Germinal center (tissue), 1 donor: Measurements from ENCODE around the gene R3HDM4.

ENCODE experiments used
- DNase-seq: peaks from one replicate; pipeline ENCODE4 v3.0.0; 2012; ENCODE audit warnings: mixed read lengths, low spot score

R3HDM4 gene

GRCh38 chr19:912181-913079 is 589 bp downstream of the R3HDM4 start:
- peak; percentile 55 for DNase-seq

DNA sequence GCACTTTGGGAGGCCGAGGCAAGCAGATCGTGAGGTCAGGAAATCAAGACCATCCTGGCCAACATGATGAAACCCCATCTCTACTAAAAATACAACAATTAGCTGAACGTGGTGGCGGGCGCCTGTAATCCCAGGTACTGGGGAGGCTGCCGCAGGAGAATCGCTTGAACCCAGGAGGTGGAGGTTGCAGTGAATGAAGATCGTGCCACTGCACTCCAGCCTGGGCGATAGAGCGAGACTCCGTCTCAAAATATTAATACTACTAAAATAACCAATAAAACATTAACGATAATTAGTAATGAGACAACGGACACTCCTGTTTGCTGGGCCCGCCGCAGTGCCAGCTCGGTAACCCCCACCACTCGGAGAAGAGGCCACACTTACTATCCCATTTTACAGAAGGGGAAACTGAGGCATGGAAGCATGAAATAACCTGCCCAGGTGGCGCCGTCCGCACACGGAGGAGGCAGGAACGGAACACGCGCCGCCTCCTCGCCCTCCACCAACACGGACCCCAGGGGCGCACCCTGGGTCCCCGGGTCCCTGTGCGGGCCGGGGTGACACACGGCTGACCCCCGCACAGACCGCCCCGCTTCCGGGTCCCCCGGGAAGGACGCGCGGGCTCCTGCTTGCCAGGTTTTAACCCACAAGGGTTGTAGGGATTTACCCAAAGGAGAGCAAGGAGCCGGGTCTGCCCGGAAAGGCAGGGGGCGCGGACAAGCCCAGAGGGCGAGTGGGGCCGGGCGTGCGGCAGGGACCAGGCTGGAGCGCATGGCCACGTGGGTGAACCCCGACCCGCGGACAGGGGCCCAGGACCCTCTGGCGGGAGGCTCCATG is 1.6 kb downstream of the R3HDM4 start:
- no peak for DNase-seq

- DNase-seq, result peak; percentile 55
Measured at GRCh38 chr19:907183-907853, 5.7 kb downstream of the R3HDM4 start.

- no peak for DNase-seq
Measured at GRCh38 chr19:906480-906879, 6.5 kb downstream of the R3HDM4 start.

GRCh38 chr19:904545-904944 is 8.5 kb downstream of the R3HDM4 start:
- DNase-seq, result no peak

GRCh38 chr19:903266-903797 is 9.7 kb downstream of the R3HDM4 start:
- DNase-seq, result no peak

DNA sequence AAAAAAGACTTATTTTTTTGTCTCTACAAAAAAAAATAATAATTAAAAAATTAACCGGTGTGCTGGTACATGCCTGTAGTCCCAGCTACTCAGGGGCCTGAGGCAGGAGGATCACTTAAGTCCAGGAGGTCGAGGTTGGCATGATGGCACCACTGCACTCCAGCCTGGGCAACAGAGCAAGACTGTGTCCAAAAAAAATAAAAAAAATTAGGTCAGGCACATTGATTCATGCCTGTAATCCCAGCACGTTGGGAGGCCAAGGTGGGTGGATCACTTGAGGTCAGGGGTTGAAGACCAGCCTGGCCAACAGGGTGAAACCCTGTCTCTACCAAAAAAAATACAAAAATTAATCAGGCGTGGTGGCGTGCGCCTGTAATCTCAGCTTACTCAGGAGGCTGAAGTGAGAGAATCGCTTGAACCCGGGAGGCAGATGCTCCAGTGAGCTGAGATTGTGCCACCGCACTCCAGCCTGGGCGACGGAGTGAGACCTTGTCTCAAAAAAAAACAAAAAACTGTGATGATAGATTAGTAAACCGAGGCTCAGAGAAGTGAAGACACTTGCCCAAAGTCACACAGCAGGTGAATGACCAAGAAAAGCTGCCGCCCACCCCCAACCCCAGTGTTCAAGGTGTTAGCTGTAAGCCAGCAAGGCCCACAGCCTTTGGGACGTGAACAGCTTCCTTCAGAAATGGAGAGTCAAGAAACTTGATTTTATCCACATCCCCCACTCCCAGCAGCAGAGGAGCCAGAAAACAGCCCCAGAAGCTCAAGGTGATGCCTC is 10.4 kb downstream of the R3HDM4 start:
- DNase-seq, result no peak

DNA sequence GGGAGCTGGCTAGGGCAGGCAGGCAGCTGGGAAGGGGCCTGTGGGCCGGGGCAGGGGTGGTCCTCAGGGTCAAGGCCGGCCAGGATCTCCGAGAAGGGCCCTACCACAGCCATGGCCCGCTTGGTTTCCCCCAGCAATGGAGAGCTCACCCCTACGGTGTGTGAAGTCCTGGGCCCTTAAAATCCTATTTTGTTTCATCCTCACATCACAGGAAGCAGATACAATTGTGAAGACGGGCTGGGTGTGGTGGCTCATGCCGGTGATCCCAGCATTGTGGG is 11.0 kb downstream of the R3HDM4 start:
- no peak for DNase-seq

DNA sequence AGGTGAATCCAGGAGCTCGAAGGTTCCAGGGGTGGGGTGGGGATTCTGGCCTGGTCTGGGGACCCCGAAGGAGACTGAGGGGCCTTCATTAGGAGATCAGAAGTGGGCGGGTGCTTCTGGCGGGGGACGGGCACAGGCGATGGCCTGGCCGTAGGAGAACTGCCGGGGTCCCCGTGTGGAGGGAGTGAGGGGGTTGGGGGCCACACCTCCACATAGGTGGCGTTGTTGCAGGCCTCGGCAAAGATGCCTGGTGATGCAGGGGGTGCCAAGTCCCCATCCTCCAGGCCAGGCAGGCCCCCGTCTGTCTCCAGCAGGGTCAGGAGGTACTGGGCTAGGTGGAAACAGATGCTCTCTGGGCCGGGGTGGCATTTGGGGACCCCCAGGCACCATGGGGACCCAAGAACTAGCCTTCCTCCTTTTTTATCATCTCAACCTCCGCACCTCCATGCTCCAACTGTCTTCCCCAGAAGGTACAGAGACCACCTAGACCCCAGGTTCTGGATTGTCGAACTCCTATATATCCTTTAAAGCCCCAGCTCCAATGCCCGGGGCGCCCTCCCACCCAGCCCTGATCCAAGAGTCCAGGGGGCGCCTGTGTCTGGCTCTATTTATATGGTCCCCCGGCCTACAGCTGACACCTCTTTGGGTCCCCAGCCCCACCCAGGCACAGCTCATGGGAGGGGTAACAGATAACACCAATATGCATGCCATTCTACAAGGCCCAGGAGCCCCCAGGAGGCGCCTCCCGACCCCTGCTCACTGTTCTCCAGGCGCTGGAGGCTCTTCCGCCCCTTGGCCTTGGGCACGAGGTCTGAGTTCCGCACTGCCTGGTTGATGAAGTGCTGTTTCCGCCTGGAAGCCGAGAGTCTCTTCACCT is 11.6 kb downstream of the R3HDM4 start:
- DNase-seq, result no peak

GRCh38 chr19:900302-901111 is 12.5 kb downstream of the R3HDM4 start:
- DNase-seq, result peak; percentile 47

DNA sequence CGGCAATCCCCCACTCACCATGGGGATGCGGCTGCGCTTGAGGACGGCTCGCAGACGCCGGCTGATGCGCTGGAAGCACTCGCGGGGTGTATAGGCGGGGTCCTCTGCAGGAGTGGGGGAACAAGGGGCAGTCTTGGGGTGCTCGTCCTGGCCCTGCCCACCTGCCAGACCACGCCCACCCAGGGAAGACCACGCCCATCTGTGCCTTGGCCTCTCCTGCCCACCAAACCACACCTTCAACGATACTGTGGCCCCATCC is 13.0 kb downstream of the R3HDM4 start:
- no peak for DNase-seq

DNA sequence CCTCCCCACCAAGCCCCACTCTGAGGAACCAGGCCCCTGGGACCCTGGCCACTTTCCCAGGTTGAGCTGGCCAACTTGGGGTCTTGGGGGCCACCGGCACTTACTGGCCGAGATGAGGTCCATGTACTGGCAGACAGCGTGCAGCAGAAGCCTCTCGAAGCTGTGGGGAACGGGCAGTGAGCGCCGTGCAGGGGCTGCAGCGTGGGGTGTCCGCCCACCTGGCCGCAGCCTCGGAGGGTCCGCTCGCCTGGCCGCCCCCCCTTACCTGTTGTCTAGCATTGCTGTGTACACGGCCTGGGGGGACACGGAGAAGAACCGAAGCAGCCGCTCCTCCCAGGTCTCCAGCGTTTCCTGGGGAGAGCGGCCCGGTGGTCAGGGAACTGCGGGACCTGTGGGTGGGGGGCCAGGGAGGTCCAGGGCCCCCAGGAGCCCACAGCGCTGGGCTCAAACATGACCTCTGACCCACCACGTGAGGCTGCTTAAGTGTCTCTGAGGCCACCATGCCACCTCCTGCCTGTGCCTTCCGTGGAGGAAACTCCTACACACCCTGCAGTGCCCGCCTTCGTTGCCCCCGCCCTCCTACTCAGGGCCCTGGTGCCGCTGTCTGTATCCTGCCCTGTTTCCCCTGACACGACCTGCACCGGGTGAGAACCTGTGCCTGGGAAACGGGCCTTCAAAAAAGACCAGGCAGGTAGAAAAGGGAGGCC is 13.5 kb downstream of the R3HDM4 start:
- no peak for DNase-seq

DNA sequence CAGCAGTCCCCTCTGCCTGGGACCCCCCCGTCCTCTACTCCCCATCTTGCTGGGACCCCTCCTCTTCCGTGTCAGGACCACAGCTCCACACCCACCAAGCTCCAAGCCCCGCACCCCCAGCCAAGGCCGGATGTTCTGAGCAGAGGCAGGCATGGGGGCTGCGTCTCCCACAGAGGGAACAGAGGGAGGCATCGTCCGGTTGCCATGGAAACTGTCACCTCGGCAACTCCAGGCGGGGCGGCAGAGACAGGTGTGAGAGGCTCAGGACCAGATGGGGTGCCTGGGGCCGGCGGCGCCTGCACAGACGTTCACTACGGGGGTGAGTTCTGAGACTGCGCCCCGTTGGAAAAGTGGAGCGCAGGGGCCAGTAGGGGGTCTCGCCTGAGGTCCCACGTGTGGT is 14.4 kb downstream of the R3HDM4 start:
- DNase-seq, result peak; percentile 58

DNA sequence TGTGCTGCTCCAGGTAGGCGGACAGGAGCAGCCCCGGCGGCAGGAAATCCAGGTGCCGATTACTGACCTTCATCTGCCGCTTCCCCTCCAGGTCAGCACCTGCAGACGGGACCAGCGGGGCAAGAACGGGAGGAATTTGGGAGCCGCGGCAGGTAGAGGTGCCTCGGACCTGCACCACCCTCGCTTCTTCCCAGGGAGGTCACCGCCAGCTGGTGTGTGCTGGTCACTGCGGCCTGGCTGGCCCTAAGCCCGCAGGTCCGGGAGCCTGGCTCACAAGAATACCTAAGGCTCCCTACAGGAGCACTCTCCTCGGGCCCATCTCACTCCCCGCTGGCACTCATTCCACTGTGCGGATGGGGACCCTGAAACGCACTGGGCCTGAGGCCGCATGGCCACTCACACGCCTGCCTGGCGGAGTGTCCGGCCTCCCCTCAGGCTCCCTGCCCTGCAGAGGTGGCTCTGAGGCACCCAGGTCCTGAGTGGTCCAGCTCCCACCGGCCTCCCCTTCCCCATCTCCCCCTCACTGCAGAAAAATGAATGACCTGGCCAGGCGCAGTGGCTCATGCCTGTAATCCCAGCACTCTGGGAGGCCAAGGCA is 15.5 kb downstream of the R3HDM4 start:
- no peak for DNase-seq

DNA sequence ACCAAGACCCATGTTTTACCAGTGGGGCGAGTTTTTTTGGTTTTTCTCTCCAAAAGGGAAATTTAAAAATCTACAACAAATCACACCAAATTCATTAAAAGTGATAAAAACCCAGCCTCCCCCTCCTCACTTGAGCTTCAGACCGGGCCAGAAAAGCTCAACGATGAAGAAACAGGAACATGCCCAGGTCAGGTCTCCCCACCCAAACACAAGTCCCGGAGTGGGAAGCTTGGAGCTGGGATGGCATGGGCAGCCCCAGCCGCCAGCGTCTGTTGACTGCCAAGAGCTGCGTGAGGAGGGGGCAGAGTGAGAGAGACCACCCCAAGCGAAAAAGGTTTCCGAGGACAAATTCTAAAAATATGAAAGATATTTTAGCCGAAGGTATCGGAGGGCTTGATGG is 16.0 kb downstream of the R3HDM4 start:
- no peak for DNase-seq

GRCh38 chr19:896434-896833 is 16.6 kb downstream of the R3HDM4 start:
- DNase-seq, result no peak

GRCh38 chr19:892894-893689 is 19.9 kb downstream of the R3HDM4 start, which contains the start of the genes MED16 and RNU6-9:
TSS of gene MED16 (minus strand) at chr19:893187. CDS start at chr19:891131, 2,056 bp downstream.
TSS of gene RNU6-9 (plus strand) at chr19:893484.
- DNase-seq, result peak; percentile 95
